PC-3 (cell line): Measurements from ENCODE around the gene NLGN3. TPM values are rescaled to one million over a fixed set of nuclear protein-coding genes. Genes with fewer than 3 reads are reported as not detected.

ENCODE experiments used
- ATAC-seq: fragments of 200-7000 bp; cut with Tn5 transposase; 2 replicates; pipeline ENCODE4 v1.9.1; 2020; ENCODE audit warnings: mild to moderate bottlenecking, moderate library complexity
- BruUV-seq: library from RNA; stranded (reverse); fragments of 400-500 nt; replicated peaks from 2 replicates; lab custom pipeline; 2021; lab: Mats Ljungman, UMichigan
- CTCF ChIA-PET: fragments of 300-600 bp; sonication (Branson Sonifier 250); formaldehyde crosslinking; loops from one replicate; lab custom pipeline; 2022; ENCODE audit warnings: antibody characterized with exemption; lab: Charles Lee
- POLR2A ChIA-PET: fragments of 300-600 bp; sonication (Branson Sonifier 250); formaldehyde crosslinking; loops from one replicate; lab custom pipeline; 2022; ENCODE audit warnings: antibody characterized with exemption; ENCODE audit not compliant: unreplicated experiment; lab: Charles Lee
- DNase-seq: peaks from one replicate; pipeline ENCODE4 v3.0.0-alpha.2; 2015
- H2AFZ ChIP-seq: fragments of 300-600 bp; sonication (generic); 2 replicates; pipeline ENCODE4 v1.6.0; 2016; ENCODE audit warnings: antibody characterized with exemption, low read length
- H3F3A ChIP-seq: fragments of 300-600 bp; sonication (generic); one replicate; pipeline ENCODE4 v1.6.0; 2017; ENCODE audit warnings: antibody characterized with exemption, low read length, control low read depth, mild to moderate bottlenecking; ENCODE audit not compliant: unreplicated experiment
- H3K27ac ChIP-seq: fragments of 300-600 bp; sonication (generic); 2 replicates; pipeline ENCODE4 v1.5.1; 2016; ENCODE audit warnings: mild to moderate bottlenecking, low read length
- H3K27me3 ChIP-seq: fragments of 300-600 bp; sonication (generic); 2 replicates; pipeline ENCODE4 v1.6.1; 2016; ENCODE audit warnings: low read length, mixed read lengths
- H3K36me3 ChIP-seq: fragments of 300-600 bp; sonication (generic); 2 replicates; pipeline ENCODE4 v1.6.1; 2016; ENCODE audit warnings: low read depth, mixed run types, low read length, mixed read lengths
- H3K4me1 ChIP-seq: fragments of 300-600 bp; sonication (generic); 2 replicates; pipeline ENCODE4 v1.5.1; 2016; ENCODE audit warnings: low read length; ENCODE audit not compliant: insufficient read depth
- H3K4me2 ChIP-seq: fragments of 300-600 bp; sonication (generic); 2 replicates; pipeline ENCODE4 v1.6.0; 2016; ENCODE audit warnings: low read length
- H3K4me3 ChIP-seq: fragments of 300-600 bp; sonication (generic); 2 replicates; pipeline ENCODE4 v1.5.1; 2016; ENCODE audit warnings: mild to moderate bottlenecking, low read length, mixed read lengths
- H3K79me2 ChIP-seq: fragments of 300-600 bp; sonication (generic); 2 replicates; pipeline ENCODE4 v1.6.1; 2017; ENCODE audit warnings: low read length, mixed read lengths
- H3K9ac ChIP-seq: fragments of 300-600 bp; sonication (generic); 2 replicates; pipeline ENCODE4 v1.6.0; 2016; ENCODE audit warnings: mild to moderate bottlenecking, low read length
- H3K9me2 ChIP-seq: fragments of 300-600 bp; sonication (generic); replicated peaks from 2 replicates; pipeline ENCODE4 v1.6.1; 2016; ENCODE audit warnings: mixed run types, low read length, mixed read lengths
- H3K9me3 ChIP-seq: fragments of 300-600 bp; sonication (generic); 2 replicates; pipeline ENCODE4 v1.6.1; 2016; ENCODE audit warnings: low read length, mixed read lengths
- H4K20me1 ChIP-seq: fragments of 300-600 bp; sonication (generic); 2 replicates; pipeline ENCODE4 v1.6.1; 2016; ENCODE audit warnings: low read length, mixed read lengths
- CTCF ChIP-seq: fragments of 300-600 bp; sonication (generic); conservative IDR thresholded peaks from 2 replicates; pipeline ENCODE4 v1.5.1; 2017; ENCODE audit warnings: antibody characterized with exemption, low read depth, mild to moderate bottlenecking, low read length
- EZH2 ChIP-seq: fragments of 300-600 bp; sonication (generic); IDR thresholded peaks from one replicate; pipeline ENCODE4 v1.6.1; 2017; ENCODE audit warnings: antibody characterized with exemption, mild to moderate bottlenecking, low read length; ENCODE audit not compliant: unreplicated experiment
- EZH2phosphoT487 ChIP-seq: fragments of 300-600 bp; sonication (generic); IDR thresholded peaks from 2 replicates; pipeline ENCODE4 v1.6.1; 2018; ENCODE audit warnings: mild to moderate bottlenecking, antibody characterized with exemption, low read length, borderline replicate concordance
- intact Hi-C: fragments of 100-400 bp; cut with micrococcal nuclease; formaldehyde crosslinking; loops from 2 replicates; pipeline ENCODE4 v1.9.0; 2023
- total RNA-seq: library from RNA; depleted of rRNA; stranded (reverse); fragments of >200 nt; gene quantifications from 2 replicates; pipeline ENCODE4 v1.2.3, GENCODE V29; 2014; rRNA removed

NLGN3 gene
- total RNA-seq, 1 experiment from 2014 or later = 0.29 TPM

DNA sequence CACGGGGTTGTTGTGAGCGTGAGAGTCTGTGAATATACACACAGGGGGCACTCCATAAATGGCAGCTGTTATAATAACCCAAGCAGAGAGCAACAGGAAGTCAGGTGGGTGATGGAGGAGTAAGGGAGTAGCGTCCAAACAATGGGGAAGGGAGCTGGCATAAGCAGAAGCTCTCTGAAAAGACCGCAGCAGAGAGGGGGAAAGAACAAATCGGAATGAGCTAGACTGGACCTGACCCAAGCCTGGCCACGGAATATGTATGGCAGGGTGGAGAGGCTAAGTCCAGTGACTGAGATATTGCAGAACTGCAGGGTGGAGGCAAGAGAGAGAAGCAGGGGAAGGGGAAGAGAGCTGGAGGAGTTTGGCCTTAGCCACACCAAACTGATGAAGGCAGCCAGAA, 71.8 kb downstream of the NLGN3 start:
- no peak overlapping the region for H3K4me3 ChIP-seq
- no peaks in the 10 kb centered on the region for H3K9me2 ChIP-seq
- ChIA-PET POLR2A (no interaction called here), CTCF (no interaction called here)
- H3K4me2 ChIP-seq = no peak overlapping the region
- no peak overlapping the region for H3K27ac ChIP-seq
- no peaks in the 10 kb centered on the region for H3K9me3 ChIP-seq
- no peaks in the 10 kb centered on the region for H4K20me1 ChIP-seq
- H3K36me3 ChIP-seq = no peaks in the 10 kb centered on the region
- ATAC-seq (no peak), DNase-seq (no peak)
- BruUV-seq = no TSS peak
- peaks cover 8% of the 10 kb centered on the region; the same call in 1 of the 2 replicates for H3K4me1 ChIP-seq
- no peak overlapping the region for H3K9ac ChIP-seq
- TF ChIP-seq EZH2 (no peak), EZH2phosphoT487 (no peak), CTCF (no peak)
- H3K79me2 ChIP-seq = no peaks in the 10 kb centered on the region
- H3F3A ChIP-seq = no peaks in the 10 kb centered on the region
- H3K27me3 ChIP-seq = peaks cover 4% of the 10 kb centered on the region; the same call in 1 of the 2 replicates
- H2AFZ ChIP-seq = no peak overlapping the region
- intact Hi-C loops = no loop called here

DNA sequence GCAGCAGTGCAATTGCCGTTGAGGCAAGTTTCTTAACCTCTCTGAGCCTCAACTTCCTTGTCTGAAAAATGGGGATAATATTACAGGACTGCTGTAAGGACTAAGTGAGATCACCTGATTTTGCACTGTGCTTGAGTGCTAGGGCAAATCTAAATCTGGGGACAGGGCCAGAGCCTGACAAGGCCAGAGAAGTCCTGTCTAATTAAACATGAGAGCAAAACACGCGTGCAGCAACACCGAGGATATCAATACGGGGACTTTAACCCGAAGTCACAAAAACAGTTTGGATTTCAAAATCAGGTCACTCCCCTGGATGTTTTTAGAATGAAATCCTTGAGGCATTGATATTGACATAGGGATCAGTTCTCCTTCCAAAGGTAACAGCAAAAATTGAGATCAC, 72.7 kb downstream of the NLGN3 start:
- Histone ChIP-seq H3K79me2 (no peaks in the 10 kb centered on the region), H3K4me2 (no peak overlapping the region), H3F3A (no peaks in the 10 kb centered on the region), H3K9me3 (no peaks in the 10 kb centered on the region), H4K20me1 (no peaks in the 10 kb centered on the region), H3K36me3 (no peaks in the 10 kb centered on the region), H3K27ac (no peak overlapping the region), H3K9me2 (no peaks in the 10 kb centered on the region), H3K27me3 (peaks cover 4% of the 10 kb centered on the region; the same call in 1 of the 2 replicates), H3K9ac (no peak overlapping the region), H3K4me3 (no peak overlapping the region), H2AFZ (no peak overlapping the region), H3K4me1 (peaks cover 8% of the 10 kb centered on the region; the same call in 1 of the 2 replicates)
- BruUV-seq = no TSS peak
- no peak for ATAC-seq
- intact Hi-C loops = no loop called here
- CTCF ChIA-PET = no interaction called here
- POLR2A ChIA-PET = no interaction called here
- TF ChIP-seq EZH2 = no peak
- TF ChIP-seq EZH2phosphoT487 = no peak
- no peak for TF ChIP-seq CTCF
- no peak for DNase-seq

Other genes with a start within 250 kb of the NLGN3 start
- gene TEX11, start 236.1 kb upstream of the NLGN3 start, total RNA-seq = not detected in 2 replicates
- gene SLC7A3, start 213.7 kb upstream of the NLGN3 start, total RNA-seq = not detected in 2 replicates
- 43.9 and 48.4 TPM in 2 replicates for gene SNX12, start 76.5 kb upstream of the NLGN3 start, total RNA-seq
- gene FOXO4, start 49.0 kb upstream of the NLGN3 start, total RNA-seq = 5.1 and 5.6 TPM in 2 replicates
- gene CXorf65, start 38.1 kb upstream of the NLGN3 start, total RNA-seq = not detected in 2 replicates
- gene IL2RG, start 33.3 kb upstream of the NLGN3 start, total RNA-seq = not detected in 2 replicates
- gene MED12, start 26.2 kb upstream of the NLGN3 start, total RNA-seq = 28.1 and 45.8 TPM in 2 replicates
- not detected in 2 replicates for gene GJB1, start 78.4 kb downstream of the NLGN3 start, total RNA-seq
- gene ZMYM3, start 109.3 kb downstream of the NLGN3 start, total RNA-seq = 23.5 and 25.2 TPM in 2 replicates
- gene NONO, start 138.8 kb downstream of the NLGN3 start, total RNA-seq = 514 and 631 TPM in 2 replicates
- 0.75 and 1.7 TPM in 2 replicates for gene ITGB1BP2, start 156.9 kb downstream of the NLGN3 start, total RNA-seq
- 36.8 and 45.2 TPM in 2 replicates for gene TAF1, start 221.5 kb downstream of the NLGN3 start, total RNA-seq